Measurements from ENCODE around the gene ACSL5. TPM values are rescaled to one million over a fixed set of nuclear protein-coding genes. Genes with fewer than 3 reads are reported as not detected.
A peak's percentile ranks its signal among the peaks of the same experiment; 100 is the strongest.
"Not testable (repeated sequence)": the region's sequence is repeated elsewhere in the genome, so short reads cannot be mapped to it uniquely, and the experiment has no call there.

Gene ACSL5
- total RNA-seq, 2 experiments from 2014 or later, result 22.1 to 22.9 TPM

DNA sequence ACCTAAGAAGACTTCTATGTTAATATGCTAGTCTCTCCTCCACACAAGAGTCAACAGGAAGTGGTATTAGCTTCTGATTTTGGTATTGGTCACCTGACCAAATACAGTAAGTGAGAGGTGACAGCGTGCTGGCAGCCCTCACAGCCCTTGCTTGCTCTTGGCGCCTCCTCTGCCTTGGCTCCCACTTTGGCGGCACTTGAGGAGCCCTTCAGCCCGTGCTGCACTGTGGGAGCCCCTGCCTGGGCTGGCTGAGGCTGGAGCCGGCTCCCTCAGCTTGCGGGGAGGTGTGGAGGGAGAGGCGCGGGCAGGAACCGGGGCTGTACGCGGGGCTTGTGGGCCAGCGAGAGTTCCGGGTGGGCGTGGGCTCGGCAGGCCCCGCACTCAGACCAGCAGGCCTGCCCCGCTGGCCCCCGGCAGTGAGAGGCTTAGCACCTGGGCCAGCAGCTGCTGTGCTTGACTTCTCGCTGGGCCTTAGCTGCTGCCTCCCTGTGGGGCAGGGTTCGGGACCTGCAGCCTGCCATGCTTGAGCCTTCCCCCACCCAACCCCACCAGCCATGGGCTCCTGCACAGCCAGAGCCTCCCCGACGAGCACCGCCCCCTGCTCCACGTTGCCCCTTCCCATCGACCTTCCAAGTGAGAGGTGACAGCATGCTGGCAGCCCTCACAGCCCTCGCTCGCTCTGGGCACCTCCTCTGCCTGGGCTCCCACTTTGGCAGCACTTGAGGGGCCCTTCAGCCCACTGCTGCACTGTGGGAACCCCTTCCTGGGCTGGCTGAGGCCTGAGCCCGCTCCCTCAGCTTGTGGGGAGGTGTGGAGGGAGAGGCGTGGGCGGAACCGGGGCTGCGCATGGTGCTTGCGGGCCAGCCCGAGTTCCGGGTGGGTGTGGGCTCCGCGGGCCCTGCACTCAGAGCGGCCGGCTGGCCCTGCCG is 4.2 kb upstream of the ACSL5 start:
- Mint-ChIP-seq H3K27me3 (ENCODE audit: low read depth) (peaks cover 2% of the 10 kb centered on the region), H3K36me3 (ENCODE audit: low read depth) (no peaks in the 10 kb centered on the region), H3K9me3 (no peaks in the 10 kb centered on the region), H3K4me3 (no peak overlapping the region), H3K27ac (no peak overlapping the region), H3K4me1 (ENCODE audit: low read depth) (peaks cover 11% of the 10 kb centered on the region)
- DNase-seq, result no peak
- CTCF ChIA-PET, result interaction anchor here (0.5 to 0.7 kb wide), 3 partner anchors 47 to 230 kb away, joined by 3 to 5 read pairs (median 3); no protein-coding TSS in a partner anchor
- intact Hi-C loops (cut with micrococcal nuclease), result no loop called here

DNA sequence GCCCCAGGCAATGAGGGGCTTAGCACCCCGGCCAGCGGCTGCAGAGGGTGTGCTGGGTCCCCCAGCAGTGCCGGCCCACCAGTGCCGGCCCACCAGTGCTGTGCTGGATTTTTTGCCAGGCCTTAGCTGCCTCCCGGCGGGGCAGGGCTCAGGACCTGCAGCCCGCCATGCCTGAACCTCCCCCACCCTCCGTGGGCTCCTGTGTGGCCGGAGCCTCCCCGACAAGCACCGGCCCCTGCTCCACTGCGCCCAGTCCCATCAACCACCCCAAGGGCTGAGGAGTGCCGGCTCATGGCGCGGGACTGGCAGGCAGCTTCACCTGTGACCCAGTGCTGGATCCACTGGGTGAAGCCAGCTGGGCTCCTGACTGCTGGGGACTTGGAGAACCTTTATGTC is 3.5 kb upstream of the ACSL5 start:
- Mint-ChIP-seq H3K9me3 (no peaks in the 10 kb centered on the region), H3K36me3 (ENCODE audit: low read depth) (no peaks in the 10 kb centered on the region), H3K27me3 (ENCODE audit: low read depth) (no peaks in the 10 kb centered on the region), H3K4me1 (ENCODE audit: low read depth) (peaks cover 18% of the 10 kb centered on the region), H3K27ac (no peak overlapping the region), H3K4me3 (no peak overlapping the region)
- intact Hi-C loops (cut with micrococcal nuclease), result no loop called here
- CTCF ChIA-PET, result no interaction called here
- no peak for DNase-seq

DNA sequence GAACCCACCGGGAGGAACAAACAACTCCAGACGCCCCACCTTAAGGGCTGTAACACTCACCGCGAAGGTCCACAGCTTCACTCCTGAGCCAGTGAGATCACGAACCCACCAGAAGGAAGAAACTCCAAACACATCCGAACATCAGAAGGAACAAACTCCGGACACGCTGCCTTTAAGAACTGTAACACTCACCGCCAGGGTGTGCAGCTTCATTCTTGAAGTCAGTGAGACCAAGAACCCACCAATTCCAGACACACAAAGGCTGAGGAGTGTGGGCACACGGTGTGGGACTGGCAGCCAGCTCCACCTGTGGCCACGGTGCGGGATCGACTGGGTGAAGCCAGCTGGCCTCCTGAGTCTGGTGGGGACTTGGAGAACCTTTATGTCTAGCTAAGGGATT is 2.6 kb upstream of the ACSL5 start:
- H3K27ac Mint-ChIP-seq; H3K4me3 Mint-ChIP-seq; intact Hi-C loops (cut with micrococcal nuclease); H3K36me3 Mint-ChIP-seq (ENCODE audit: low read depth); H3K9me3 Mint-ChIP-seq; DNase-seq; H3K27me3 Mint-ChIP-seq (ENCODE audit: low read depth): not testable (repeated sequence)
- H3K4me1 Mint-ChIP-seq (ENCODE audit: low read depth), result peaks cover 20% of the 10 kb centered on the region
- CTCF ChIA-PET, result interaction anchor here (0.6 to 1.0 kb wide), 3 partner anchors 38 to 68 kb away, joined by 3 read pairs; no protein-coding TSS in a partner anchor

DNA sequence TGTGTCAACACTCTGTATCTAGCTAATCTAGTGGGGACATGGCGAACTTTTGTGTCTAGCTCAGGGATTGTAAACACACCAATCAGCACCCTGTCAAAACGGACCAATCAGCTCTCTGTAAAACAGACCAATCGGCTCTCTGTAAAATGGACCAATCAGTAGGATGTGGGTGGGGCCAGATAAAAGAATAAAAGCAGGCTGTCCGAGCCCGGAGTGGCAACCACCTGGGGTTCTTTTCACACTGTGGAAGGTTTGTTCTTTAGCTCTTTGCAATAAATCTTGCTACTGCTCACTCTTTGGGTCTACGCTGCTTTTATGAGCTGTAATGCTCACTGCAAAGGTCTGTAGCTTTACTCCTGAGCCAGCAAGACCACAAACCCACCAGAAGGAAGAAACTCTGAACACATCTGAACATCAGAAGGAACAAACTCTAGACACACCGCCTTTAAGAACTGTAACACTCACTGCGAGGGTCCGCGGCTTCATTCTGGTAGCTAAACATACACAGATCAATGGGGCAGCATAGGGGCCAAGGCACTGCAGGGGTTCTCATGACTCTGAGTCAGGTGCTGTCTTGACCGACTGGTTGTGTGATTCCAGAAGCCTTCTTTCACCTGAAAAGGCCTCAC is 1.6 kb upstream of the ACSL5 start:
- H3K36me3 Mint-ChIP-seq (ENCODE audit: low read depth); intact Hi-C loops (cut with micrococcal nuclease); H3K27me3 Mint-ChIP-seq (ENCODE audit: low read depth); H3K9me3 Mint-ChIP-seq; H3K27ac Mint-ChIP-seq; H3K4me3 Mint-ChIP-seq; DNase-seq: not testable (repeated sequence)
- CTCF ChIA-PET, result interaction anchor here (1.0 kb wide), 2 partner anchors 39 to 62 kb away, joined by 3 read pairs; no protein-coding TSS in a partner anchor
- H3K4me1 Mint-ChIP-seq (ENCODE audit: low read depth), result peaks cover 28% of the 10 kb centered on the region

DNA sequence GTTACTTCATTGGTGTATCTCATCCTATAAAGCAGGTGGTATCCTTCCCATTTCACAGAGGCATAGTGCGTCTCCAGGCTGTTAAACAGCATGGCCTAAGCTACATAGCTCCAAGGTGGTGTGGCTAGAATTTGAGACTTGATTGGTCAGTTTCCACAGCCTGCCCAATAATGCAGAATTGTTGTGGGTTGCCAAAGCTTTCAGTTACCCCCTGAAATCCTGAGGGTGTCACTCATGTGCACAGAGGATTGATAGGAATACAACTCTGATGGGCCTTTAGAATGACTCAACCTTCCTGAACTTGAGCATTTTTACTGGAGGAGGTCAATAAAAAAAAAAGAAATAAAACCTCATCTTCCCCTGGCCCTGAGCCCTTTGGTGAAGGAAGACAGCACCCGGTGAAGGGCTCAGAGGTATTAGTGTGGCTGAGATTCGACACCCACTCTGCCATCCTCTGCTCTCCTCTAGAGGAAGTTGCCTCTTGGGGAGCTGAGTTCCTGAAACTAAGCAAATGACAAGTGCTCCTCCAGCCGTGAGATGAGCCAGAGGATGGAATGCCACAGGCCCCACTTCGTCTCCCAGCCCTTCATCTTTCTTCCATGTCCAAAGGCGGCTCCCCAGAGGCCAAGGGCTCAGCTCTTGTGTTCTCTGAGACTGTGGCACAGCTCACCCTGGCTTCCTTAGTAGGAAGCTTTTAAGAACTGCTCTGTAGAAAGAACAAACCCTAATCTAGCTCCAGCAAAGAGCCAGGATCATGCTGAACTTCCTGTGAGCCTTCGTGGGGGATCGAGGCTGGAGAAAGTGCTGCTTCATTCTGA is 1.0 kb downstream of the ACSL5 start:
- Mint-ChIP-seq H3K27me3 (ENCODE audit: low read depth) (no peaks in the 10 kb centered on the region), H3K27ac (peak overlapping the region; percentile 99), H3K4me1 (ENCODE audit: low read depth) (peaks cover 45% of the 10 kb centered on the region), H3K36me3 (ENCODE audit: low read depth) (peaks cover 9% of the 10 kb centered on the region), H3K9me3 (no peaks in the 10 kb centered on the region), H3K4me3 (peak overlapping the region; percentile 97)
- CTCF ChIA-PET, result interaction anchor here (0.5 to 1.7 kb wide), 16 partner anchors 9 to 130 kb away, joined by 3 to 8 read pairs (median 4); no protein-coding TSS in a partner anchor
- intact Hi-C loops (cut with micrococcal nuclease), result loop anchor here (5.0 kb wide), 2 partner anchors 157 to 577 kb away; partner anchors contain the start of gene TCF7L2
- DNase-seq, result peak; percentile 46

DNA sequence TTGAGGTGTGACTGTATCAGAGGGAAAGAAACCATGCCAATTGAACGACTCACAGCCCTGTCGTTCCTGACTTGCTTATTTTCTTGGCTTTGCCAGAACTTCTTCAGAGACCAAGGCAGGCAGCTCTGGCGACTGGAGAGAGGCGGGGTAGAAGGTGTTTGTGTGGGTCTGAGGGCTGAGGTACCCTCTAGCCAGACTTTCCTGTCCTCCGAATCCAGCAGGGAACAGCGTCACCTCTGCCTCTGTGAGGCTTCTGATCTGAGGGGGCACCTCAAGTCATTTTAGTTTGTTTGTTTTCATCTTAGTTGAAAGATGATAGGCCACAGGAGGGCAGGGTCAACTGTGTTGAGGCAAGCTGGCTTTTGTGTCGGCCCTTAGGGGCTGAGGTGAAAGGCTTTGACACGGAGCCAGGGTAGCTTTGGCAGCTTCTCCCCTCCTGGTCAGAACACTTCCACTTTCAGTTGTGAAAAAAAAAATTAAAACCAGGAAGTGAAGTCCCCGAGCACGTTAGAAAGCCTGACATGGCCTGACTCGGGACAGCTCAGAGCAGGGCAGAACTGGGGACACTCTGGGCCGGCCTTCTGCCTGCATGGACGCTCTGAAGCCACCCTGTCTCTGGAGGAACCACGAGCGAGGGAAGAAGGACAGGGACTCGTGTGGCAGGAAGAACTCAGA is 1.9 kb downstream of the ACSL5 start:
- peaks cover 55% of the 10 kb centered on the region for H3K4me1 Mint-ChIP-seq (ENCODE audit: low read depth)
- CTCF ChIA-PET, result interaction anchor here (0.5 to 1.7 kb wide), 12 partner anchors 8 to 96 kb away, joined by 3 to 8 read pairs (median 4); no protein-coding TSS in a partner anchor
- peak overlapping the region; percentile 99 for H3K27ac Mint-ChIP-seq
- intact Hi-C loops (cut with micrococcal nuclease), result loop anchor here (1.0 to 5.0 kb wide), 6 partner anchors 13 to 1457 kb away; partner anchors contain the start of genes BBIP1, SHOC2 and TCF7L2
- peak; percentile 49 for DNase-seq
- no peaks in the 10 kb centered on the region for H3K27me3 Mint-ChIP-seq (ENCODE audit: low read depth)
- H3K4me3 Mint-ChIP-seq, result peak overlapping the region; percentile 97
- H3K36me3 Mint-ChIP-seq (ENCODE audit: low read depth), result peaks cover 16% of the 10 kb centered on the region
- H3K9me3 Mint-ChIP-seq, result no peaks in the 10 kb centered on the region

DNA sequence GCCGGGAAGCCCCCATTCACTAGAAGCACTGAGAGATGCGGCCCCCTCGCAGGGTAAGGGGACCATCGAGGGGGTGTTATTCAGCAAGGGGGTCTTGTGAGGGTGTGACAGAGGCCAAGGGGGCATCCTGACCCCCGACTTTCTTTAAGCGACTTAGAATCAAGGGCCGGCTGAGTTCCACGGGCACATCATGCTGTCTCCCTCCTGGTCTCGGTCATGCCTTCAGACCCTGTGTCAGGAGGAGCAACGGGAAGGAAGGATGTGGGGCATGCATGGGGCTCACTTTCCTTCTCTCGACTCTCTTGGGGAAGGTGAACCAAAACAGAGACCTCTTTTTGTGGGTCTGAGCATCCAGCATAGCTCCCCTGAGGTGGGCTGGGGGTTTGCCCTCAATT is 2.5 kb downstream of the ACSL5 start:
- DNase-seq, result peak; percentile 15
- H3K4me1 Mint-ChIP-seq (ENCODE audit: low read depth), result peaks cover 59% of the 10 kb centered on the region
- intact Hi-C loops (cut with micrococcal nuclease), result loop anchor here (1.0 to 5.0 kb wide), 6 partner anchors 13 to 1458 kb away; partner anchors contain the start of genes BBIP1, SHOC2 and TCF7L2
- peaks cover 21% of the 10 kb centered on the region for H3K36me3 Mint-ChIP-seq (ENCODE audit: low read depth)
- H3K9me3 Mint-ChIP-seq, result no peaks in the 10 kb centered on the region
- peak overlapping the region; percentile 99 for H3K27ac Mint-ChIP-seq
- H3K27me3 Mint-ChIP-seq (ENCODE audit: low read depth), result no peaks in the 10 kb centered on the region
- peak overlapping the region; percentile 97 for H3K4me3 Mint-ChIP-seq
- CTCF ChIA-PET, result interaction anchor here (0.6 to 1.7 kb wide), 8 partner anchors 9 to 96 kb away, joined by 3 to 8 read pairs (median 4); no protein-coding TSS in a partner anchor

DNA sequence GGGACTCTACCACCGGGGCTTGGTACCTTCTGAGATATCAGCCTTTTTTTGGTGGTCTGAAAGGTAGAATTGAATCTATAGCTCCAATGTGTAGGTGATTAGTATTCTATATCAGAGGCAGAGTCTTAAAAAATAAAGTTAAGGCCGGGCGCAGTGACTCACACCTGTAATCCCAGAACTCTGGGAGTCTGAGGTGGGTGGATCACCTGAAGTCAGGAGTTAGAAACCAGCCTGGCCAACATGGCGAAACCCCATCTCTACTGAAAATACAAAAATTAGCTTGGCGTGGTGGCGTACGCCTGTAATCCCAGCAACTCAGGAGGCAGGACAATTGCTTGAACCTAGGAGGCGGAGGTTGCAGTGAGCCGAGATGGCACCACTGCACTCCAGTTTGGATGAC is 3.2 kb downstream of the ACSL5 start:
- not testable (repeated sequence) for DNase-seq; H3K27me3 Mint-ChIP-seq (ENCODE audit: low read depth); H3K9me3 Mint-ChIP-seq
- peak overlapping the region; percentile 62 for H3K4me3 Mint-ChIP-seq
- CTCF ChIA-PET, result interaction anchor here (0.6 kb wide), 1 partner anchor 58 kb away, joined by 3 read pairs; no protein-coding TSS in a partner anchor
- intact Hi-C loops (cut with micrococcal nuclease), result loop anchor here (2.0 to 5.0 kb wide), 3 partner anchors 155 to 1458 kb away; partner anchors contain the start of genes BBIP1, SHOC2 and TCF7L2
- H3K4me1 Mint-ChIP-seq (ENCODE audit: low read depth), result peaks cover 59% of the 10 kb centered on the region
- peak overlapping the region; percentile 73 for H3K27ac Mint-ChIP-seq
- peaks cover 23% of the 10 kb centered on the region for H3K36me3 Mint-ChIP-seq (ENCODE audit: low read depth)

DNA sequence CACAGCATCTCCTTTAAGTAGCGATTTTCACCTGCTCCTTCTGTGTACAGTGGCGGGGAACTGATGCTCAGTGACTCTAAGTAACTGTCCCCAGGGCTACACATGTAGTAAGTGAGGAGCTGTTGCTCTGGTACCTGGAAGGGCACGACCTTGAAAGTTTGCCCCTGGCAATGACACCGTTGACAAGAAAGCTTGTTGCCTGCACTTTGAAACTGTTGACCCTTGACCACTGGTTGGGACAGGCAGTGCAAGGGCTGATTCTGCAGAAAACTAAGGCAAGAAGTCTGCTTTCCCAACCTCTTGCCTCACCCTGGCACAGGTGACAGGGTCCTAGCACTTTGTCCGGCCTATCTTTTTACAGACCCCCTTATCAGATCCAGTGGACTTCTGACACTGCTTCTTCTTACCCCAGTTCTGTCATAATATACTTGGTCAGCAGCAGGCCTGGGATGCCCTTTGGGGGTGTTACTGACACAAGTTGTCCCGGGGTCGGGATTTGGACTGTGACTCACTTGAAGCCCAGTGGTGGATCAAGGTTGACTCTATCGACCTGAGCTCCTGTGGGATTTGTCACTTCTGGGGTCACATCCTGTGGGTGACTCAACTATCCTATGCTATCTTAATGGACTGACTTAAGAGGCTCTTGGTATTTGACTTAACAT is 5.8 kb downstream of the ACSL5 start:
- H3K27ac Mint-ChIP-seq, result no peak overlapping the region
- CTCF ChIA-PET, result no interaction called here
- H3K4me1 Mint-ChIP-seq (ENCODE audit: low read depth), result peaks cover 72% of the 10 kb centered on the region
- DNase-seq, result no peak
- H3K9me3 Mint-ChIP-seq, result no peaks in the 10 kb centered on the region
- intact Hi-C loops (cut with micrococcal nuclease), result loop anchor here (5.0 to 10.0 kb wide), 3 partner anchors 153 to 605 kb away; partner anchors contain the start of gene TCF7L2
- H3K27me3 Mint-ChIP-seq (ENCODE audit: low read depth), result no peaks in the 10 kb centered on the region
- H3K36me3 Mint-ChIP-seq (ENCODE audit: low read depth), result peaks cover 36% of the 10 kb centered on the region
- H3K4me3 Mint-ChIP-seq, result no peak overlapping the region

DNA sequence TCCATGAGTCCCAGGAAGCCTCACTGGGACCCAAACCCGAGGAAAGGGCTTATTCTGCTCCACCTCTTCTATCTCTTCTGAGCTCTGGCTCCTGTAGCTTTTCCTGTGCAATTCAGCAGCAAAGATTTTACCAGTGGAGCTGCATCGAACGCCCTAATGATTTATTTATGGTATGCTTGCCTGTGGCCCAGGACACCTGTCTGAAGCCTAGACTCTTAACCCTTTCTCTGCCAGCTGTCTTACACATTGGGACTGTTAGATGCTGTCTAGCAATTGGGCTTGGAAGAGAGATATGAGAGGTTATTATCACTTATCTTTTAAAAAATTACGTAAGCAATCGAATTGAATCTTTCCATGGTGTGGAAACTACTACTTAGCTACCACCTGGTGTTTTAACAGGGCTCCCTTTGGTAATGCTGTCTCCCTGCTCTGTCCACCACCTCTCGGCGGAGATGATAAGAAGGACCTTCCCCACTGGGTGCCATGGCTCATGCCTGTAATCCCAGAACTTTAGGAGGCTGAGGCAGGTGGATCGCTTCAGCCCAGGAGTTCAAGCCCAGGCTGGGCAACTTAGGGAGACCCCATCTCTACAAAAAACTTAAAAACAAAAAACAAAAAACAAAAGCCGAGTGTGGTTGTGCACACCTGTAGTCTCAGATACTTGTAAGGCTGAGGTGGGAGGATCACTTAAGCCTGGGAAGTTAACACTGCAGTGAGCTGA is 8.8 kb downstream of the ACSL5 start:
- Mint-ChIP-seq H3K27me3 (ENCODE audit: low read depth) (no peaks in the 10 kb centered on the region), H3K4me3 (no peak overlapping the region), H3K9me3 (no peaks in the 10 kb centered on the region), H3K36me3 (ENCODE audit: low read depth) (peaks cover 32% of the 10 kb centered on the region), H3K27ac (no peak overlapping the region), H3K4me1 (ENCODE audit: low read depth) (peaks cover 77% of the 10 kb centered on the region)
- intact Hi-C loops (cut with micrococcal nuclease), result loop anchor here (10.0 kb wide), 1 partner anchor 602 kb away; no protein-coding TSS in a partner anchor
- DNase-seq, result no peak
- CTCF ChIA-PET, result no interaction called here
